Vagina (tissue), 2 donors: ENCODE results near the gene APOBEC3B.
"Not testable (repeated sequence)": the region's sequence is repeated elsewhere in the genome, so short reads cannot be mapped to it uniquely, and the experiment has no call there.

Source experiments
- CTCF ChIP-seq, 3 experiments: fragments of 450-650 bp in 2 of 3; fragments of 200-600 bp in 1 of 3; sonication (generic) in 1 of 3; IDR thresholded peaks; one replicate each; pipeline ENCODE4 v1.5.1; 2017 to 2019; ENCODE audit warnings: antibody characterized with exemption in 3 of 3, mild to moderate bottlenecking in 2 of 3, moderate library complexity in 2 of 3
- POLR2AphosphoS5 ChIP-seq, 2 donors: sonication (generic); formaldehyde crosslinking; IDR thresholded peaks; one replicate each; pipeline ENCODE4 v1.9.0; 2017; ENCODE audit warnings: antibody characterized with exemption in 2 of 2, mild to moderate bottlenecking in 2 of 2, low read depth in 1 of 2; ENCODE audit not compliant: insufficient read depth in 1 of 2

GRCh38 chr22:38992871-38993371, 10.8 kb downstream of the APOBEC3B start:
- not testable (repeated sequence) for TF ChIP-seq CTCF (IDR thresholded peaks at IDR 0.05); POLR2AphosphoS5 (IDR thresholded peaks at IDR 0.05; ENCODE audit: insufficient read depth in 1 of 2, low read depth in 1 of 2)
